Measurements from ENCODE around the gene TGFBI. TPM values are rescaled to one million over a fixed set of nuclear protein-coding genes. Genes with fewer than 3 reads are reported as not detected.

Gene TGFBI
- total and polyA plus RNA-seq, 9 of the 15 experiments (the other 6 are each of a cell fraction or from before 2014, with no cell fraction given): 0.05 to 0.62 (median 0.08) TPM; not detected in 6

DNA sequence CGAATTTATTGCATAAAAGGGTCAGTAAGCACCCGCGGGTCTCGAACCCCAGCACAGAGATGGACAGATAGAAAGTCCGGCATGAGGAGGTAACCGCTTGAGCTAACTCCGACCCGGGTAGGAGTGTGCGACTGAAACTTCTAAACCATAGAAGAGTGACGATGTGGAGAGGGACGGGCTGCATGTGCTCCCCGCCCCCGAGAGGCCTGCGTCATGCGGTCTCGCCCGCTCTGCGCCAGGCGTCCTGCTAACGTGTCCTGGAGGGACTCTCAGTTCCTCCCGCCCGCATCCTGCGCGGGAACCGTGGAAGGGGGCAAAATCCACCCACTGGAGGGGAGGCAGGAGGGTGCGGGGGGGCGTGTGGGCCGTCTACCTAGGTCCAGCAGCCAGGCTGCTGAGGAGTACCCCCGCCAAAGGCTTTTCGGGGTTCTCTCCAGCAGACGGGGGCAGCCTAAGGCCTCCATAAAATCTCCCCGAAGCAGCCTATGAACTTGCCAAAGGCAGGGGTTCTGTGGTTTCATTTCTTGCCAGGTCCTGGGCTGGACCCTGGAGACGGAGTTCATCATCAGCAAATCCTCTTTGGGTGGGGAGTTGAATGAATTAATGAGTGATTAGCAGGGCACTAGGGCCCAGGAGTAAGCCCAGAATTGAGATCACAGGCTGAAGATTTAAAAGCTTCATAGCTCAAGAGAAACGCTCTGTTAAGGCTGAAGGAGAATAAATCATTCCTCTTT, 51.9 kb downstream of the TGFBI start (continued):
- TF ChIP-seq, protein P1, sequence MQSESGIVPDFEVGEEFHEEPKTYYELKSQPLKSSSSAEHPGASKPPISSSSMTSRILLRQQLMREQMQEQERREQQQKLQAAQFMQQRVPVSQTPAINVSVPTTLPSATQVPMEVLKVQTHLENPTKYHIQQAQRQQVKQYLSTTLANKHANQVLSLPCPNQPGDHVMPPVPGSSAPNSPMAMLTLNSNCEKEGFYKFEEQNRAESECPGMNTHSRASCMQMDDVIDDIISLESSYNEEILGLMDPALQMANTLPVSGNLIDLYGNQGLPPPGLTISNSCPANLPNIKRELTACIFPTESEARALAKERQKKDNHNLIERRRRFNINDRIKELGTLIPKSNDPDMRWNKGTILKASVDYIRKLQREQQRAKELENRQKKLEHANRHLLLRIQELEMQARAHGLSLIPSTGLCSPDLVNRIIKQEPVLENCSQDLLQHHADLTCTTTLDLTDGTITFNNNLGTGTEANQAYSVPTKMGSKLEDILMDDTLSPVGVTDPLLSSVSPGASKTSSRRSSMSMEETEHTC (IDR thresholded peaks at IDR 0.05): 0 out of 2 replicates have a peak, but pooled peaks have one; percentile 33
- TF ChIP-seq, protein P2, sequence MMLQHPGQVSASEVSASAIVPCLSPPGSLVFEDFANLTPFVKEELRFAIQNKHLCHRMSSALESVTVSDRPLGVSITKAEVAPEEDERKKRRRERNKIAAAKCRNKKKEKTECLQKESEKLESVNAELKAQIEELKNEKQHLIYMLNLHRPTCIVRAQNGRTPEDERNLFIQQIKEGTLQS (IDR thresholded peaks at IDR 0.05): no peak
- TF ChIP-seq, protein P2 (CRISPR knock-in tag; conservative IDR thresholded peaks at IDR 0.05): no peak
- TF ChIP-seq ETV1 (tag; conservative IDR thresholded peaks at IDR 0.05; ENCODE audit: low read depth) (no peak), JUN (IDR thresholded peaks at IDR 0.05; ENCODE audit: borderline replicate concordance, low read depth, low read length) (0 out of 2 replicates have a peak, but pooled peaks have one; percentile 21), JUN (CRISPR knock-in tag; IDR thresholded peaks at IDR 0.05; ENCODE audit: borderline replicate concordance) (peak; percentile 19; the same call in 1 of the 2 replicates), CHD2 (IDR thresholded peaks at IDR 0.05; ENCODE audit: low read depth, low read length) (peak; percentile 24; the same call in 1 of the 2 replicates), PHF21A (IDR thresholded peaks at IDR 0.05; ENCODE audit: borderline replicate concordance, low read depth) (no peak), KDM5B (IDR thresholded peaks at IDR 0.05; ENCODE audit: insufficient replicate concordance, low read depth, low read length) (peak; percentile 85), TEAD1 (CRISPR knock-in tag; IDR thresholded peaks at IDR 0.05) (peak in 1 of 2 experiments; percentile 78; a peak in 2 of 4 replicates), POU5F1 (IDR thresholded peaks at IDR 0.05; ENCODE audit: borderline replicate concordance, low read depth, low read length, partially characterized antibody) (no peak), SOX6 (IDR thresholded peaks at IDR 0.05) (no peak), HSF4 (CRISPR knock-in tag; IDR thresholded peaks at IDR 0.05; ENCODE audit: borderline replicate concordance) (no peak), DDX20 (tag; IDR thresholded peaks at IDR 0.05; ENCODE audit: low read depth) (no peak)
- TF ChIP-seq, protein P3, sequence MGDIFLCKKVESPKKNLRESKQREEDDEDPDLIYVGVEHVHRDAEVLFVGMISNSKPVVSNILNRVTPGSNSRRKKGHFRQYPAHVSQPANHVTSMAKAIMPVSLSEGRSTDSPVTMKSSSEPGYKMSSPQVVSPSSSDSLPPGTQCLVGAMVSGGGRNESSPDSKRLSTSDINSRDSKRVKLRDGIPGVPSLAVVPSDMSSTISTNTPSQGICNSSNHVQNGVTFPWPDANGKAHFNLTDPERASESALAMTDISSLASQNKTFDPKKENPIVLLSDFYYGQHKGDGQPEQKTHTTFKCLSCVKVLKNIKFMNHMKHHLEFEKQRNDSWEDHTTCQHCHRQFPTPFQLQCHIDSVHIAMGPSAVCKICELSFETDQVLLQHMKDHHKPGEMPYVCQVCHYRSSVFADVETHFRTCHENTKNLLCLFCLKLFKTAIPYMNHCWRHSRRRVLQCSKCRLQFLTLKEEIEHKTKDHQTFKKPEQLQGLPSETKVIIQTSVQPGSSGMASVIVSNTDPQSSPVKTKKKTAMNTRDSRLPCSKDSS (IDR thresholded peaks at IDR 0.05; ENCODE audit: low read depth, partially characterized antibody): no peak
- TF ChIP-seq, protein P4, sequence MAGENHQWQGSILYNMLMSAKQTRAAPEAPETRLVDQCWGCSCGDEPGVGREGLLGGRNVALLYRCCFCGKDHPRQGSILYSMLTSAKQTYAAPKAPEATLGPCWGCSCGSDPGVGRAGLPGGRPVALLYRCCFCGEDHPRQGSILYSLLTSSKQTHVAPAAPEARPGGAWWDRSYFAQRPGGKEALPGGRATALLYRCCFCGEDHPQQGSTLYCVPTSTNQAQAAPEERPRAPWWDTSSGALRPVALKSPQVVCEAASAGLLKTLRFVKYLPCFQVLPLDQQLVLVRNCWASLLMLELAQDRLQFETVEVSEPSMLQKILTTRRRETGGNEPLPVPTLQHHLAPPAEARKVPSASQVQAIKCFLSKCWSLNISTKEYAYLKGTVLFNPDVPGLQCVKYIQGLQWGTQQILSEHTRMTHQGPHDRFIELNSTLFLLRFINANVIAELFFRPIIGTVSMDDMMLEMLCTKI (IDR thresholded peaks at IDR 0.05; ENCODE audit: partially characterized antibody): no peak
- TF ChIP-seq, protein P5, sequence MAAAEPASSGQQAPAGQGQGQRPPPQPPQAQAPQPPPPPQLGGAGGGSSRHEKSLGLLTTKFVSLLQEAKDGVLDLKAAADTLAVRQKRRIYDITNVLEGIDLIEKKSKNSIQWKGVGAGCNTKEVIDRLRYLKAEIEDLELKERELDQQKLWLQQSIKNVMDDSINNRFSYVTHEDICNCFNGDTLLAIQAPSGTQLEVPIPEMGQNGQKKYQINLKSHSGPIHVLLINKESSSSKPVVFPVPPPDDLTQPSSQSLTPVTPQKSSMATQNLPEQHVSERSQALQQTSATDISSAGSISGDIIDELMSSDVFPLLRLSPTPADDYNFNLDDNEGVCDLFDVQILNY (CRISPR knock-in tag; IDR thresholded peaks at IDR 0.05): 0 out of 2 replicates have a peak, but pooled peaks have one; percentile 41
- TF ChIP-seq, protein P6, sequence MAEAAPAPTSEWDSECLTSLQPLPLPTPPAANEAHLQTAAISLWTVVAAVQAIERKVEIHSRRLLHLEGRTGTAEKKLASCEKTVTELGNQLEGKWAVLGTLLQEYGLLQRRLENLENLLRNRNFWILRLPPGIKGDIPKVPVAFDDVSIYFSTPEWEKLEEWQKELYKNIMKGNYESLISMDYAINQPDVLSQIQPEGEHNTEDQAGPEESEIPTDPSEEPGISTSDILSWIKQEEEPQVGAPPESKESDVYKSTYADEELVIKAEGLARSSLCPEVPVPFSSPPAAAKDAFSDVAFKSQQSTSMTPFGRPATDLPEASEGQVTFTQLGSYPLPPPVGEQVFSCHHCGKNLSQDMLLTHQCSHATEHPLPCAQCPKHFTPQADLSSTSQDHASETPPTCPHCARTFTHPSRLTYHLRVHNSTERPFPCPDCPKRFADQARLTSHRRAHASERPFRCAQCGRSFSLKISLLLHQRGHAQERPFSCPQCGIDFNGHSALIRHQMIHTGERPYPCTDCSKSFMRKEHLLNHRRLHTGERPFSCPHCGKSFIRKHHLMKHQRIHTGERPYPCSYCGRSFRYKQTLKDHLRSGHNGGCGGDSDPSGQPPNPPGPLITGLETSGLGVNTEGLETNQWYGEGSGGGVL (CRISPR knock-in tag; IDR thresholded peaks at IDR 0.05): no peak
